ENCODE results near the gene PLOD1. TPM values are rescaled to one million over a fixed set of nuclear protein-coding genes. Genes with fewer than 3 reads are reported as not detected.

PLOD1 gene
- total RNA-seq, 1 experiment from 2014 or later, result 94.8 TPM

DNA sequence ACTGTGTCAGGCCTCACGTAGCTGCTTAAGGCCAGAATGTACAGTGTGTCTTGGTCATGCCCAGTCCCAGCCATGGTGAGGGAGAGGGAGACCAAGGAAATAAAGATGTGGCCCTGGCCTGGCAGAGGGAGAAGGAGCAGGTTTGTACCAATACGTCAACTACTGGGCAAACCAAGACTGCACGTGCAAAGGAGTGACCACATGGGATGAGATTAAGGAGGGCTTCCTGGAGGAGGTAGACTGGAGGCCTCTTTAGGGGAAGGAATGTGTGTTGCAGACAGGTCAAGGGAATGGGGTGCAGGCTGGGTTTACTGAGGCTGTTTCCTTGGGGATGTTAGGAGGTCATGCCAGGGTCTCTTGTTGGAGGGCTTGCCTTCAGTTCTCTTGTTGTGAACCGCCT lies 7.8 kb downstream of the PLOD1 start:
- no TSS peak for BruUV-seq (replicated peaks)
- intact Hi-C loops (cut with micrococcal nuclease; ENCODE audit: unreplicated experiment), result no loop called here
- Histone ChIP-seq H3K36me3 (ENCODE audit: insufficient read depth, low read length, poor library complexity, severe bottlenecking) (peaks cover 13% of the 10 kb centered on the region), H3K27me3 (replicated peaks; ENCODE audit: insufficient read depth, low read depth, low read length, poor library complexity) (no peaks in the 10 kb centered on the region), H3K4me1 (ENCODE audit: insufficient read depth, low read length, poor library complexity, severe bottlenecking) (peaks cover 19% of the 10 kb centered on the region), H3K27ac (ENCODE audit: low read depth, low read length, poor library complexity, severe bottlenecking) (peak overlapping the region; percentile 8), H3K9me3 (ENCODE audit: low read depth, low read length, poor library complexity, severe bottlenecking) (no peaks in the 10 kb centered on the region), H3K4me3 (ENCODE audit: low read depth, low read length, poor library complexity, severe bottlenecking) (no peak overlapping the region)
- TF ChIP-seq EZH2 (IDR thresholded peaks at IDR 0.05; ENCODE audit: borderline replicate concordance, low read depth, low read length, poor library complexity, severe bottlenecking), result no peak
- TF ChIP-seq, protein P1, sequence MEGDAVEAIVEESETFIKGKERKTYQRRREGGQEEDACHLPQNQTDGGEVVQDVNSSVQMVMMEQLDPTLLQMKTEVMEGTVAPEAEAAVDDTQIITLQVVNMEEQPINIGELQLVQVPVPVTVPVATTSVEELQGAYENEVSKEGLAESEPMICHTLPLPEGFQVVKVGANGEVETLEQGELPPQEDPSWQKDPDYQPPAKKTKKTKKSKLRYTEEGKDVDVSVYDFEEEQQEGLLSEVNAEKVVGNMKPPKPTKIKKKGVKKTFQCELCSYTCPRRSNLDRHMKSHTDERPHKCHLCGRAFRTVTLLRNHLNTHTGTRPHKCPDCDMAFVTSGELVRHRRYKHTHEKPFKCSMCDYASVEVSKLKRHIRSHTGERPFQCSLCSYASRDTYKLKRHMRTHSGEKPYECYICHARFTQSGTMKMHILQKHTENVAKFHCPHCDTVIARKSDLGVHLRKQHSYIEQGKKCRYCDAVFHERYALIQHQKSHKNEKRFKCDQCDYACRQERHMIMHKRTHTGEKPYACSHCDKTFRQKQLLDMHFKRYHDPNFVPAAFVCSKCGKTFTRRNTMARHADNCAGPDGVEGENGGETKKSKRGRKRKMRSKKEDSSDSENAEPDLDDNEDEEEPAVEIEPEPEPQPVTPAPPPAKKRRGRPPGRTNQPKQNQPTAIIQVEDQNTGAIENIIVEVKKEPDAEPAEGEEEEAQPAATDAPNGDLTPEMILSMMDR (conservative IDR thresholded peaks at IDR 0.05; ENCODE audit: low read depth, low read length), result no peak
- ChIA-PET POLR2A (ENCODE audit: low non-redundant PET) (no interaction called here), CTCF (no interaction called here)
- no peak for DNase-seq (ENCODE audit: low spot score)

DNA sequence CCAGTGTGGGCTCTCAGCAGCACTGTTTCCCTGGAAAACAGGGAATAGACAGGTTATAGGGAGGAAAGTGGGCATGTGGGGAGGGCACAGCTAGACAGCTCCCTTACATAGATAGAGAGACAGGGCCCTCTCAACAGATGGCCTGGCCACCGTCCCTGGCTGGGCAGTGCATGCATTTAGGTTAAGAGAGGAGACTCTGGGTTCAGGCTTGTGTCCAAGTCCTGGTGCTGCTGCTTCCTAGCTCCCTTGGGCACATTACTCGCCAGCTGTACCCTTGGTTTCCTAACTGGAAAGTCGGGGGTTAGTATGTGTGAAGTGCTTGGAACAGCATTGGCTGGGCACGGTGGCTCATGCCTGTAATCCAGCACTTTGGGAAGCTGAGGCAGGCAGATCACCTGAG lies 9.1 kb downstream of the PLOD1 start:
- ChIA-PET CTCF (no interaction called here), POLR2A (ENCODE audit: low non-redundant PET) (no interaction called here)
- intact Hi-C loops (cut with micrococcal nuclease; ENCODE audit: unreplicated experiment), result no loop called here
- H3K4me3 ChIP-seq (ENCODE audit: low read depth, low read length, poor library complexity, severe bottlenecking), result no peak overlapping the region
- no peak for DNase-seq (ENCODE audit: low spot score)
- H3K9me3 ChIP-seq (ENCODE audit: low read depth, low read length, poor library complexity, severe bottlenecking), result no peaks in the 10 kb centered on the region
- peak overlapping the region; percentile 78 for H3K27ac ChIP-seq (ENCODE audit: low read depth, low read length, poor library complexity, severe bottlenecking)
- peaks cover 21% of the 10 kb centered on the region for H3K36me3 ChIP-seq (ENCODE audit: insufficient read depth, low read length, poor library complexity, severe bottlenecking)
- no TSS peak for BruUV-seq (replicated peaks)
- no peaks in the 10 kb centered on the region for H3K27me3 ChIP-seq (replicated peaks; ENCODE audit: insufficient read depth, low read depth, low read length, poor library complexity)
- TF ChIP-seq, protein P1 (conservative IDR thresholded peaks at IDR 0.05; ENCODE audit: low read depth, low read length), result no peak
- TF ChIP-seq EZH2 (IDR thresholded peaks at IDR 0.05; ENCODE audit: borderline replicate concordance, low read depth, low read length, poor library complexity, severe bottlenecking), result no peak
- peaks cover 19% of the 10 kb centered on the region for H3K4me1 ChIP-seq (ENCODE audit: insufficient read depth, low read length, poor library complexity, severe bottlenecking)

DNA sequence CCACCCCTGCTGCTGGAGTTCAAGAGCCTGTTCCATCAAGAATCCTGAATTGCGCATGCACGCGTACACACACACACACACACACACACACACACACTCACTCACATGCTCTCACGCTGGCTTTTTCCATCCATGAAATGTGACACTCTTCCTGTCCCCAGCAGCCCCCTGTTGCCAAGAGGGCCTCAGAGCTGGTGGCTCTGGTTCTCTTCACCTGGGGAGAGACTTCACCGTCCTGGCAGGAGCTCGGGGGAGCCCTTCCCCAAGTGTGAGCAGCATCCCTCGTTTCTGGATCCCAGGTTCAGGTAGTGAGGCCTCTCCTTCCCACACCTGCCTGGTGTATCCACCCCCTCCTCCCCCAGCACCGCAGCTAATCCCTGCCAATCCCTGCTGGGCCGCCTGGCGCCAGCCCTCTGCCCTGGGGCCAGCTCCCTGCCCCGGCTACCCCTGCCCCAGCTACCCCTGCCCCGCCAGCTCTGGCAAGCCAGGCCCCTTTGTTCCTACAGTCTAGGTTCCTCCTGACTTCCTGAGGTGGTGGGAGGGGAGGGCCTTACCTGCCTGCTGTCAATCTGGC lies 9.9 kb downstream of the PLOD1 start:
- H3K4me1 ChIP-seq (ENCODE audit: insufficient read depth, low read length, poor library complexity, severe bottlenecking), result peaks cover 19% of the 10 kb centered on the region
- intact Hi-C loops (cut with micrococcal nuclease; ENCODE audit: unreplicated experiment), result no loop called here
- H3K9me3 ChIP-seq (ENCODE audit: low read depth, low read length, poor library complexity, severe bottlenecking), result no peaks in the 10 kb centered on the region
- H3K27ac ChIP-seq (ENCODE audit: low read depth, low read length, poor library complexity, severe bottlenecking), result peak overlapping the region; percentile 78
- no peaks in the 10 kb centered on the region for H3K27me3 ChIP-seq (replicated peaks; ENCODE audit: insufficient read depth, low read depth, low read length, poor library complexity)
- no peak overlapping the region for H3K4me3 ChIP-seq (ENCODE audit: low read depth, low read length, poor library complexity, severe bottlenecking)
- CTCF ChIA-PET, result interaction anchor here (0.6 kb wide), 1 partner anchor 10 kb away, joined by 4 read pairs; no protein-coding TSS in a partner anchor
- no TSS peak for BruUV-seq (replicated peaks)
- DNase-seq (ENCODE audit: low spot score), result peak; percentile 93
- no peak for TF ChIP-seq EZH2 (IDR thresholded peaks at IDR 0.05; ENCODE audit: borderline replicate concordance, low read depth, low read length, poor library complexity, severe bottlenecking)
- TF ChIP-seq, protein P1 (conservative IDR thresholded peaks at IDR 0.05; ENCODE audit: low read depth, low read length), result no peak
- peaks cover 27% of the 10 kb centered on the region for H3K36me3 ChIP-seq (ENCODE audit: insufficient read depth, low read length, poor library complexity, severe bottlenecking)
- POLR2A ChIA-PET (ENCODE audit: low non-redundant PET), result interaction anchor here (0.6 to 0.8 kb wide), 3 partner anchors 35 to 1628 kb away, joined by 3 to 6 read pairs (median 4); no protein-coding TSS in a partner anchor

Data from A673 (cell line).